ENCODE results near the gene NLRC5. TPM values are rescaled to one million over a fixed set of nuclear protein-coding genes. Genes with fewer than 3 reads are reported as not detected.

The NLRC5 gene
- total and polyA plus RNA-seq, 4 experiments from 2014 or later = 41.6 to 457 (median 284) TPM

DNA sequence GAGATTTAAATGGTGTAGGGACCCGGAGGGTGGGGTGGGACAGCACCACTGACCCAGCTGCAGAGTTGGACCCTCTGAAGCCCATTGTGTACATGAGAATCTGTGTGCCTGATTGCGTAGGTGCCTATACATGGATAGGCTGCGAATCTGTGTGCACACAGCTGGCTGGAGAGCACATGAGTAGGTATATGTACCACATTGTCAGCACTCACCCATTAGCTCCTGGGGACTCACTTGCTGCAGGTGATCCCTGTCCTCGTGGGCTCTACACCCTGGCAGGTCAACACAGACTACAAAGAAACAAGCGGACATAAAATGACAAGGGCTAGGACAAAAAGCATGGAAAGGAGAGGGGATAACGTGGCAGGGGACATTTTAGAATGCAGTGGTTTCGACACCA is 38.9 kb upstream of the NLRC5 start:
- ChIA-PET POLR2A (ENCODE audit: partially characterized antibody) (interaction anchor here (0.8 to 2.2 kb wide), 5 partner anchors 9 to 88 kb away, joined by 3 to 12 read pairs (median 3); partner anchors contain the start of gene HERPUD1), CTCF (ENCODE audit: partially characterized antibody) (interaction anchor here (1.4 to 6.8 kb wide), 5 partner anchors 9 to 134 kb away, joined by 5 to 113 read pairs (median 9); partner anchors contain the start of gene SLC12A3)
- Histone ChIP-seq H3K27ac (ENCODE audit: low read depth, low read length) (no peak overlapping the region), H3K27me3 (ENCODE audit: insufficient read depth, low read length) (no peaks in the 10 kb centered on the region), H3K36me3 (ENCODE audit: insufficient read depth, low read length) (peaks cover under 1% of the 10 kb centered on the region), H3K4me1 (ENCODE audit: insufficient read depth, low read length) (no peaks in the 10 kb centered on the region), H3K4me3 (ENCODE audit: low read length in 2 of 2) (no peak overlapping the region), H3K9me3 (ENCODE audit: control insufficient read depth in 1 of 2, low read length in 2 of 2) (no peaks in the 10 kb centered on the region)
- H3K27ac Mint-ChIP-seq = peak overlapping the region in 4 of 7 donors; percentile 11 to 50 (median 18)
- H3K27me3 Mint-ChIP-seq = no peaks in the 10 kb centered on the region
- intact Hi-C loops (cut with micrococcal nuclease) = no loop called here
- H3K9me3 Mint-ChIP-seq = no peaks in the 10 kb centered on the region
- peaks cover 5 to 13% (median 8%) of the 10 kb centered on the region in 4 donors for H3K4me1 Mint-ChIP-seq
- H3K36me3 Mint-ChIP-seq = peaks cover 0 to 9% of the 10 kb centered on the region in 2 donors
- no peak for DNase-seq
- no peak overlapping the region for H3K4me3 Mint-ChIP-seq

DNA sequence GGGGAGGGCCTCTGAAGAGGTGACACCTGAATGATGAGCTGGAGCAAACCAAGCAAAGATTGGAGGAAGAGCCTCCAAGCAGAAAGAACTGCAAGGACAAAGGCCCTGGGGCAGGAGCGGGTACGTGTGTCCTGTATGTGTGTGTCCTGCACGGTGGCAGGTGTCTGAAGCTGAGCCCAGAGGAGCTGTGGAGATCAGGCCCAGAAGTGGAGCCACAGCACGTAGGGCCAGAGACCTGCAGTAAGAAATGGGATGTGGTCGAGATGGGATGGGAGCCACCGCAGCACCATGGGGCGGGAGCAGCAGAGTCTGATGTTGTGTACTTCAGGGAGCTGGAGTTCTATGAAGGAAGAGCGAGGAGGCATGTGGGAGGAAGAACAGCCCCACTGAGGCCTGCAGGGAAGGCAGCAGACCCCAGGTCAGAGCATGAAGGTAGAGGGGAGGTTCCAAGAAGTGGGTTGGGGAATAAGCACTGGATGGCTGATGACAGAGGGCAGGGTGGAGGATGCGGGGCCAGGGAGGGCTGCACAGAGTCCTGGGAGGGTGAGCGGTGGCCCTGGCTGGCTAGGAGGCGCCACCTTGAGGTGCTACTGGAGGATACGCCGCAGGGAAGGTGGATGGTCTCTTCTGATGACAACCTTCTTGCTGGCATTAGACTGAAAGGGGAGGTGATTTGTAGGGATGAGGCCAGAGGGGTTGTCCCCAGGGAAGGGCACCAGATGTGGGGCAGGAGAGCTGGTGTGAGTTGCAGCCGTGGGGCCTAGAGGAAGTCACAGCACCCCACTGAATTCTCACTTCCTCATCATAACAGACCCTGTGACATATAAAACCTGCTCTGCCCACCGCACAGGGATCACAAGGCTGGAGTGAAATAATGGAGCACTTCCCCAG is 38.2 kb upstream of the NLRC5 start:
- intact Hi-C loops (cut with micrococcal nuclease) = no loop called here
- H3K9me3 ChIP-seq (ENCODE audit: control insufficient read depth in 1 of 2, low read length in 2 of 2) = no peaks in the 10 kb centered on the region
- Mint-ChIP-seq H3K27ac (peak overlapping the region; percentile 11 to 70 (median 25)), H3K36me3 (peaks cover 0 to 7% of the 10 kb centered on the region in 2 donors), H3K27me3 (no peaks in the 10 kb centered on the region), H3K9me3 (no peaks in the 10 kb centered on the region), H3K4me1 (peaks cover 5 to 13% (median 8%) of the 10 kb centered on the region in 4 donors), H3K4me3 (no peak overlapping the region)
- no peaks in the 10 kb centered on the region for H3K4me1 ChIP-seq (ENCODE audit: insufficient read depth, low read length)
- peak; percentile 39 to 57 (median 43) for DNase-seq
- no peak overlapping the region for H3K27ac ChIP-seq (ENCODE audit: low read depth, low read length)
- H3K4me3 ChIP-seq (ENCODE audit: low read length in 2 of 2) = no peak overlapping the region
- H3K27me3 ChIP-seq (ENCODE audit: insufficient read depth, low read length) = no peaks in the 10 kb centered on the region
- H3K36me3 ChIP-seq (ENCODE audit: insufficient read depth, low read length) = no peaks in the 10 kb centered on the region
- CTCF ChIA-PET (ENCODE audit: partially characterized antibody) = interaction anchor here (0.7 to 6.8 kb wide), 14 partner anchors 9 to 154 kb away, joined by 3 to 113 read pairs (median 4); partner anchors contain the start of gene SLC12A3
- POLR2A ChIA-PET (ENCODE audit: partially characterized antibody) = interaction anchor here (0.8 to 2.2 kb wide), 6 partner anchors 9 to 88 kb away, joined by 3 to 12 read pairs (median 4); partner anchors contain the start of gene HERPUD1

DNA sequence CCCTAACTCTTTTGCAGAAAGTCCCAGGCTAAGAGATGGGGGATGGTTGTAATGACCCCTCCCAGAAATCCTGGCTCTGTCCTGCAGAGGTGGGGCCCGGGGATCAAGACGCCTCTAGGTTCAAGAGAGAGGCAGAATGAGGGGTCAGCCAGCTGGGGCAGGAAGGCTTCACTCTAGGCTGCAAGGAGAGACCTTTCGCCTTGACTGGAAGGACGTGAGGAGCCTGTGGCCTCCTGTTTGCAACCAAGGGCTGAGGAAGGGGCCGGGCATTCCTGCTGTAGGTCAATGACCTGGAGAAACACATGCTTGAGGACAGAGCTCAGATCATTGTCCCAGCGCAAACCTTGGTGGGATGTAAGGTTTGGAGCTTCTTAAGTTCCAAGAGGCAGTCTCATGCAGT is 36.4 kb upstream of the NLRC5 start:
- H3K27ac ChIP-seq (ENCODE audit: low read depth, low read length) = no peak overlapping the region
- H3K4me3 Mint-ChIP-seq = no peak overlapping the region
- H3K4me1 Mint-ChIP-seq = peaks cover 5 to 13% (median 7%) of the 10 kb centered on the region in 4 donors
- no peaks in the 10 kb centered on the region for H3K4me1 ChIP-seq (ENCODE audit: insufficient read depth, low read length)
- H3K9me3 Mint-ChIP-seq = no peaks in the 10 kb centered on the region
- POLR2A ChIA-PET (ENCODE audit: partially characterized antibody) = no interaction called here
- H3K27ac Mint-ChIP-seq = no peak overlapping the region
- H3K27me3 ChIP-seq (ENCODE audit: insufficient read depth, low read length) = no peaks in the 10 kb centered on the region
- intact Hi-C loops (cut with micrococcal nuclease) = no loop called here
- H3K4me3 ChIP-seq (ENCODE audit: low read length in 2 of 2) = no peak overlapping the region
- no peaks in the 10 kb centered on the region for H3K27me3 Mint-ChIP-seq
- peaks cover 0 to 2% of the 10 kb centered on the region in 2 donors for H3K36me3 Mint-ChIP-seq
- no peaks in the 10 kb centered on the region for H3K36me3 ChIP-seq (ENCODE audit: insufficient read depth, low read length)
- DNase-seq = no peak
- H3K9me3 ChIP-seq (ENCODE audit: control insufficient read depth in 1 of 2, low read length in 2 of 2) = no peaks in the 10 kb centered on the region
- CTCF ChIA-PET (ENCODE audit: partially characterized antibody) = interaction anchor here (0.6 to 6.8 kb wide), 6 partner anchors 11 to 131 kb away, joined by 3 to 113 read pairs (median 7); partner anchors contain the start of gene SLC12A3

DNA sequence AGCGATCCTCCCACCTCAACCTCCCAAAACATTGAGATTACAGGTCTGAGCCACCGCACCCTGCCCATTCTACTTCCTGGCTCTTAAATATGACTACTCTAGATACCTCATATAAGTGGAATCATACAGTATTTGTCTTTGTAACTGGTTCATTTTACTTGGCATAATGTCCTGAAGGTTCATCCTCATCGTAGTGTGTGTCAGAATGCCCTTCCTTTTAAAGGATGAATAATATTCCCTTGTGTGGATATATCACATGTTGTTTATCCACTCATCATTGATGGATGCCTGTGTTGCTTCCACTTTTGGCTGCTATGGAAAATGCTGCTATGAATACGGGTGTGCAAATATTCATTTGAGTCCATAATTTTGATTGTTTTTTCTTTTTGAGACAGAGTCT is 33.3 kb upstream of the NLRC5 start:
- Histone ChIP-seq H3K36me3 (ENCODE audit: insufficient read depth, low read length) (no peaks in the 10 kb centered on the region), H3K27me3 (ENCODE audit: insufficient read depth, low read length) (no peaks in the 10 kb centered on the region), H3K4me1 (ENCODE audit: insufficient read depth, low read length) (no peaks in the 10 kb centered on the region), H3K4me3 (ENCODE audit: low read length in 2 of 2) (no peak overlapping the region), H3K27ac (ENCODE audit: low read depth, low read length) (no peak overlapping the region), H3K9me3 (ENCODE audit: control insufficient read depth in 1 of 2, low read length in 2 of 2) (no peaks in the 10 kb centered on the region)
- ChIA-PET CTCF (ENCODE audit: partially characterized antibody) (interaction anchor here (6.8 kb wide), 1 partner anchor 91 kb away, joined by 113 read pairs; the partner anchor contains the start of gene SLC12A3), POLR2A (ENCODE audit: partially characterized antibody) (no interaction called here)
- H3K4me1 Mint-ChIP-seq = peaks cover 3 to 5% (median 4%) of the 10 kb centered on the region in 4 donors
- no peaks in the 10 kb centered on the region for H3K27me3 Mint-ChIP-seq
- DNase-seq = no peak
- H3K27ac Mint-ChIP-seq = no peak overlapping the region
- no peaks in the 10 kb centered on the region for H3K9me3 Mint-ChIP-seq
- H3K4me3 Mint-ChIP-seq = no peak overlapping the region
- intact Hi-C loops (cut with micrococcal nuclease) = no loop called here
- no peaks in the 10 kb centered on the region for H3K36me3 Mint-ChIP-seq

DNA sequence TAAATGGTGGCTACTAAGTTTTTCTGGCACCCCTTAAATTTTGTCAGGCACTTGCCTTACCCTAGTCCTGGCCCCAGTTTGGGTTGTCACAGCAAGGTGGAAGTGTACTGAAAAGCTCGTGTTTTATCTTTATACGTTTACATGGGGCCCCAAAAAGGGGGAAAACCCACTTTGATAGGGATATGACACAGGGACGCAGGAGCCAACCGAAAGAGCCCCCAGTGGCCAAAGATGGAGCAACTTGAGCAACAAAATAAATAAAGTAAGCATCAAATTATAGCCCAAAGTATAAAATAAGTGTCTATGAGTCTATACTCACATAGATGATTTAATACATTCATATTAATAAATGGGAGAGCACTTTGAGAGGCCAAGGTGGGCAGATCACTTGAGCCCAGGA is 32.6 kb upstream of the NLRC5 start:
- no peaks in the 10 kb centered on the region for H3K36me3 ChIP-seq (ENCODE audit: insufficient read depth, low read length)
- Mint-ChIP-seq H3K9me3 (no peaks in the 10 kb centered on the region), H3K27ac (no peak overlapping the region), H3K4me3 (no peak overlapping the region), H3K27me3 (no peaks in the 10 kb centered on the region), H3K36me3 (no peaks in the 10 kb centered on the region), H3K4me1 (no peaks in the 10 kb centered on the region)
- H3K9me3 ChIP-seq (ENCODE audit: control insufficient read depth in 1 of 2, low read length in 2 of 2) = no peaks in the 10 kb centered on the region
- ChIA-PET CTCF (ENCODE audit: partially characterized antibody) (no interaction called here), POLR2A (ENCODE audit: partially characterized antibody) (no interaction called here)
- no peak overlapping the region for H3K4me3 ChIP-seq (ENCODE audit: low read length in 2 of 2)
- no peak overlapping the region for H3K27ac ChIP-seq (ENCODE audit: low read depth, low read length)
- intact Hi-C loops (cut with micrococcal nuclease) = no loop called here
- no peak for DNase-seq
- no peaks in the 10 kb centered on the region for H3K4me1 ChIP-seq (ENCODE audit: insufficient read depth, low read length)
- no peaks in the 10 kb centered on the region for H3K27me3 ChIP-seq (ENCODE audit: insufficient read depth, low read length)

DNA sequence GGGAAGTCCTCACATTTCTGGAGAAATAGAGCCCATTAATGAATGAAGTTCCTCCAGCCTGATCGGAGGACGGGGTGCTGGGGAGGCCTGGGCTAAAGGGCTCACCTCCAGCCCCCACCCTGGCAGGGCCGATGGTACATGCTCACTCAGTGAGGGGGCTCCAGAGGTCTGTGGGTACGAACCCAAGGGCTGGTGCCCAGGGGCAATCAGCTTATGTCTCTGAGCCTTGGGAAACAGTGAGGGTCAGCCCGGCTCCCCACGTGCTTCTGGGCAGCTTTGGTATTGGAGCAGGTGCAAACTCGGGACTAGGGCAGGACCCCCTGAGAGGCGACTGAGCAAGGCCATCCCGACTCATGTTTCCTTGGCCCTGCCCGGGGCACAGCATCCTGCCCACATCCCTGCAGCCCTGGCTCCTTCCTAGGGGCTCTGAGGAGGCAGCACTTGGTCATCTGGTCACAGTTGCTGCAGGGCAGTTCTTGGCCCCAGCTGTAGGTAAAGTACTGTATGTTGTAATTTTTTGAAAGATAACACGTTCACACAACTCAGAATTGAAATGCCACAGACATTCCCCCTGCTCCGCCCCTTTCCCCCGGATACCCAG is 28.6 kb upstream of the NLRC5 start:
- DNase-seq = no peak
- no peaks in the 10 kb centered on the region for H3K36me3 Mint-ChIP-seq
- no peak overlapping the region for H3K4me3 ChIP-seq (ENCODE audit: low read length in 2 of 2)
- H3K27ac Mint-ChIP-seq = no peak overlapping the region
- no peaks in the 10 kb centered on the region for H3K9me3 Mint-ChIP-seq
- H3K27me3 Mint-ChIP-seq = no peaks in the 10 kb centered on the region
- no peaks in the 10 kb centered on the region for H3K27me3 ChIP-seq (ENCODE audit: insufficient read depth, low read length)
- intact Hi-C loops (cut with micrococcal nuclease) = no loop called here
- no peak overlapping the region for H3K4me3 Mint-ChIP-seq
- H3K4me1 Mint-ChIP-seq = peaks cover 8 to 16% (median 14%) of the 10 kb centered on the region in 4 donors
- no peaks in the 10 kb centered on the region for H3K9me3 ChIP-seq (ENCODE audit: control insufficient read depth in 1 of 2, low read length in 2 of 2)
- ChIA-PET POLR2A (ENCODE audit: partially characterized antibody) (interaction anchor here (0.6 kb wide), 1 partner anchor 34 kb away, joined by 3 read pairs; no protein-coding TSS in a partner anchor), CTCF (ENCODE audit: partially characterized antibody) (interaction anchor here (1.2 to 6.9 kb wide), 3 partner anchors 9 to 124 kb away, joined by 3 to 81 read pairs (median 4); no protein-coding TSS in a partner anchor)
- no peak overlapping the region for H3K27ac ChIP-seq (ENCODE audit: low read depth, low read length)
- H3K4me1 ChIP-seq (ENCODE audit: insufficient read depth, low read length) = peaks cover 15% of the 10 kb centered on the region
- no peaks in the 10 kb centered on the region for H3K36me3 ChIP-seq (ENCODE audit: insufficient read depth, low read length)

DNA sequence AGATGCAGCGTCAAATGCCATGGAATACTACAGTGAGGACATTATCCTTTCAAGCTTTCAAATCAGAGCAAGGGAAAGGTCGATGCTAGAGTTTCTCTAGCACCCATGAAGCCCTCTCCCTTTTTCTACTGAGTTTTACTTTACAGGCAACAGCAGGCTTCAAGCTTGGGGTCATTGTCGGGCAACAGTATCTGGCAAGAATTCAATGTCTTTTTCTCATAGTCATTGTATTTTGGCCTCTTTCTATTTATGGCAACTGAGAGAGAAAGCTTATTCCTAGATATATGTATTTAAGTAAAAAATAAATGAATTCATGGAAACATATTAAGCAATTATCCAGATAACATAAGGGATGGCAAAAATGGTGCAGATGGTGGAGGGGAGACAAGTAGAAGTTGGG is 28.0 kb upstream of the NLRC5 start:
- Mint-ChIP-seq H3K27me3 (no peaks in the 10 kb centered on the region), H3K9me3 (no peaks in the 10 kb centered on the region), H3K36me3 (no peaks in the 10 kb centered on the region), H3K27ac (no peak overlapping the region), H3K4me3 (no peak overlapping the region), H3K4me1 (peaks cover 10 to 22% (median 17%) of the 10 kb centered on the region in 4 donors)
- H3K4me3 ChIP-seq (ENCODE audit: low read length in 2 of 2) = no peak overlapping the region
- H3K4me1 ChIP-seq (ENCODE audit: insufficient read depth, low read length) = peaks cover 19% of the 10 kb centered on the region
- H3K27me3 ChIP-seq (ENCODE audit: insufficient read depth, low read length) = no peaks in the 10 kb centered on the region
- H3K36me3 ChIP-seq (ENCODE audit: insufficient read depth, low read length) = no peaks in the 10 kb centered on the region
- no peak overlapping the region for H3K27ac ChIP-seq (ENCODE audit: low read depth, low read length)
- ChIA-PET CTCF (ENCODE audit: partially characterized antibody) (interaction anchor here (1.2 to 6.9 kb wide), 3 partner anchors 10 to 123 kb away, joined by 3 to 81 read pairs (median 4); no protein-coding TSS in a partner anchor), POLR2A (ENCODE audit: partially characterized antibody) (interaction anchor here (0.6 kb wide), 1 partner anchor 34 kb away, joined by 3 read pairs; no protein-coding TSS in a partner anchor)
- DNase-seq = no peak
- intact Hi-C loops (cut with micrococcal nuclease) = no loop called here
- no peaks in the 10 kb centered on the region for H3K9me3 ChIP-seq (ENCODE audit: control insufficient read depth in 1 of 2, low read length in 2 of 2)

Measured in CD4-positive, alpha-beta memory T cell (primary cell).